ENCODE data around the gene MSL1. TPM values are rescaled to one million over a fixed set of nuclear protein-coding genes. Genes with fewer than 3 reads are reported as not detected.

MSL1 gene
- total and polyA plus RNA-seq, 2 of the 13 experiments (the other 11 are each of a cell fraction or from before 2014, with no cell fraction given) = 63.8 to 88.5 TPM

DNA sequence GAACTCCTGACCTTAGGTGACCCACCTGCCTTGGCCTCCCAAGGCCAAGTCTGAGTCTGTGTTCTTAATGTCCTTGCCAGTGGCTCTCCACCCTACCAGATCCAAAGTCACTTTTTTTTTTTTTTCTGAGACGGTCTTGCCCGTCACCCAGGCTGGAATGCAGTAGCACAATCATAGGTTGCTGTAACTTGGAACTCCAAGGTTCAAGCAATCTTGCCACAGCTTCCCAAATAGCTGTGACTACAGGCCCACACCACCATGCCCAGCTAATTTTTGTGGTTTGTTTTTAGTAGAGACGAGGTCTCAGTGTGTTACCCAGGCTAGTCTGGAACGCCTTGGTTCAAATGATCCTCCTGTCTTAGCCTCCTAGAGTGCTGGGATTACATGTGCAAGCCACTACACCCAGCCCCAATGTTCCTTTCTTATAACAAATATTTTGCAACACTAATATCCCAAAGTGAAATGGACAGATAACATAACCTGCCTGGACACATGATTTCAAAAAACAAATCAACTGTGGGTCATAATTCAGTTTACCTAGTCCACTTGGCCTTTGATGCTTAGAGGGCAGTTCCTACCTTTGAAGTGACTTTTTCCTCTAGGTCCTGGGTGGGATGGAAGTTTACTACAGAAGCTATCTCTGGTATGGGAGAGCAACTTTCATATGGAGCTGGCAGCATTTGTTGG, 51.5 kb downstream of the MSL1 start (continued):
- TF ChIP-seq GABPA (IDR thresholded peaks at IDR 0.05; ENCODE audit: low read depth, low read length) = no peak
- no peak for TF ChIP-seq GABPA (CRISPR knock-in tag; IDR thresholded peaks at IDR 0.05; ENCODE audit: low read depth)
- 0 out of 2 replicates have a peak, but pooled peaks have one; percentile 35 for TF ChIP-seq CCDC6 (CRISPR knock-in tag; IDR thresholded peaks at IDR 0.05)
- TF ChIP-seq HDAC1 (CRISPR knock-in tag; IDR thresholded peaks at IDR 0.05) = peak; percentile 84
- TF ChIP-seq SIX1 (CRISPR knock-in tag; IDR thresholded peaks at IDR 0.05; ENCODE audit: borderline replicate concordance) = peak; percentile 46; the same call in 1 of the 2 replicates
- no peak for TF ChIP-seq ATM (IDR thresholded peaks at IDR 0.05; ENCODE audit: borderline replicate concordance)
- no peak for TF ChIP-seq ZNF234 (CRISPR knock-in tag; conservative IDR thresholded peaks at IDR 0.05)
- no peak; the same call in 1 of the 2 replicates for TF ChIP-seq ZNF205 (CRISPR knock-in tag; IDR thresholded peaks at IDR 0.05)
- TF ChIP-seq CAMTA2 (CRISPR knock-in tag; IDR thresholded peaks at IDR 0.05; ENCODE audit: borderline replicate concordance) = no peak
- TF ChIP-seq, protein P1, sequence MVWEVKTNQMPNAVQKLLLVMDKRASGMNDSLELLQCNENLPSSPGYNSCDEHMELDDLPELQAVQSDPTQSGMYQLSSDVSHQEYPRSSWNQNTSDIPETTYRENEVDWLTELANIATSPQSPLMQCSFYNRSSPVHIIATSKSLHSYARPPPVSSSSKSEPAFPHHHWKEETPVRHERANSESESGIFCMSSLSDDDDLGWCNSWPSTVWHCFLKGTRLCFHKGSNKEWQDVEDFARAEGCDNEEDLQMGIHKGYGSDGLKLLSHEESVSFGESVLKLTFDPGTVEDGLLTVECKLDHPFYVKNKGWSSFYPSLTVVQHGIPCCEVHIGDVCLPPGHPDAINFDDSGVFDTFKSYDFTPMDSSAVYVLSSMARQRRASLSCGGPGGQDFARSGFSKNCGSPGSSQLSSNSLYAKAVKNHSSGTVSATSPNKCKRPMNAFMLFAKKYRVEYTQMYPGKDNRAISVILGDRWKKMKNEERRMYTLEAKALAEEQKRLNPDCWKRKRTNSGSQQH (CRISPR knock-in tag; IDR thresholded peaks at IDR 0.05; ENCODE audit: low read depth) = no peak
- TF ChIP-seq NFE2L1 (CRISPR knock-in tag; IDR thresholded peaks at IDR 0.05; ENCODE audit: borderline replicate concordance) = no peak
- TF ChIP-seq, protein P2, sequence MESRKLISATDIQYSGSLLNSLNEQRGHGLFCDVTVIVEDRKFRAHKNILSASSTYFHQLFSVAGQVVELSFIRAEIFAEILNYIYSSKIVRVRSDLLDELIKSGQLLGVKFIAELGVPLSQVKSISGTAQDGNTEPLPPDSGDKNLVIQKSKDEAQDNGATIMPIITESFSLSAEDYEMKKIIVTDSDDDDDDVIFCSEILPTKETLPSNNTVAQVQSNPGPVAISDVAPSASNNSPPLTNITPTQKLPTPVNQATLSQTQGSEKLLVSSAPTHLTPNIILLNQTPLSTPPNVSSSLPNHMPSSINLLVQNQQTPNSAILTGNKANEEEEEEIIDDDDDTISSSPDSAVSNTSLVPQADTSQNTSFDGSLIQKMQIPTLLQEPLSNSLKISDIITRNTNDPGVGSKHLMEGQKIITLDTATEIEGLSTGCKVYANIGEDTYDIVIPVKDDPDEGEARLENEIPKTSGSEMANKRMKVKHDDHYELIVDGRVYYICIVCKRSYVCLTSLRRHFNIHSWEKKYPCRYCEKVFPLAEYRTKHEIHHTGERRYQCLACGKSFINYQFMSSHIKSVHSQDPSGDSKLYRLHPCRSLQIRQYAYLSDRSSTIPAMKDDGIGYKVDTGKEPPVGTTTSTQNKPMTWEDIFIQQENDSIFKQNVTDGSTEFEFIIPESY (CRISPR knock-in tag; IDR thresholded peaks at IDR 0.05) = no peak
- no peak for TF ChIP-seq NCOA1 (CRISPR knock-in tag; IDR thresholded peaks at IDR 0.05)
- 0 out of 2 replicates have a peak, but pooled peaks have one; percentile 47 for TF ChIP-seq SMYD3 (CRISPR knock-in tag; IDR thresholded peaks at IDR 0.05)
- TF ChIP-seq ZNF354B (CRISPR knock-in tag; IDR thresholded peaks at IDR 0.05) = no peak
- no peak for TF ChIP-seq KDM3A (CRISPR knock-in tag; IDR thresholded peaks at IDR 0.05; ENCODE audit: low read depth)
- no peak for TF ChIP-seq KMT2A (CRISPR knock-in tag; IDR thresholded peaks at IDR 0.05)
- TF ChIP-seq, protein P3, sequence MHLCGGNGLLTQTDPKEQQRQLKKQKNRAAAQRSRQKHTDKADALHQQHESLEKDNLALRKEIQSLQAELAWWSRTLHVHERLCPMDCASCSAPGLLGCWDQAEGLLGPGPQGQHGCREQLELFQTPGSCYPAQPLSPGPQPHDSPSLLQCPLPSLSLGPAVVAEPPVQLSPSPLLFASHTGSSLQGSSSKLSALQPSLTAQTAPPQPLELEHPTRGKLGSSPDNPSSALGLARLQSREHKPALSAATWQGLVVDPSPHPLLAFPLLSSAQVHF (CRISPR knock-in tag; IDR thresholded peaks at IDR 0.05) = no peak
- peak; percentile 75; the same call in 1 of the 2 replicates for TF ChIP-seq RXRB (CRISPR knock-in tag; IDR thresholded peaks at IDR 0.05; ENCODE audit: borderline replicate concordance)
- TF ChIP-seq MTF1 (CRISPR knock-in tag; IDR thresholded peaks at IDR 0.05) = no peak
- TF ChIP-seq ZNF776 (CRISPR knock-in tag; IDR thresholded peaks at IDR 0.05) = no peak
- TF ChIP-seq, protein P4, sequence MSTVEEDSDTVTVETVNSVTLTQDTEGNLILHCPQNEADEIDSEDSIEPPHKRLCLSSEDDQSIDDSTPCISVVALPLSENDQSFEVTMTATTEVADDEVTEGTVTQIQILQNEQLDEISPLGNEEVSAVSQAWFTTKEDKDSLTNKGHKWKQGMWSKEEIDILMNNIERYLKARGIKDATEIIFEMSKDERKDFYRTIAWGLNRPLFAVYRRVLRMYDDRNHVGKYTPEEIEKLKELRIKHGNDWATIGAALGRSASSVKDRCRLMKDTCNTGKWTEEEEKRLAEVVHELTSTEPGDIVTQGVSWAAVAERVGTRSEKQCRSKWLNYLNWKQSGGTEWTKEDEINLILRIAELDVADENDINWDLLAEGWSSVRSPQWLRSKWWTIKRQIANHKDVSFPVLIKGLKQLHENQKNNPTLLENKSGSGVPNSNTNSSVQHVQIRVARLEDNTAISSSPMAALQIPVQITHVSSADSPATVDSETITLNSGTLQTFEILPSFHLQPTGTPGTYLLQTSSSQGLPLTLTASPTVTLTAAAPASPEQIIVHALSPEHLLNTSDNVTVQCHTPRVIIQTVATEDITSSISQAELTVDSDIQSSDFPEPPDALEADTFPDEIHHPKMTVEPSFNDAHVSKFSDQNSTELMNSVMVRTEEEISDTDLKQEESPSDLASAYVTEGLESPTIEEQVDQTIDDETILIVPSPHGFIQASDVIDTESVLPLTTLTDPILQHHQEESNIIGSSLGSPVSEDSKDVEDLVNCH (CRISPR knock-in tag; IDR thresholded peaks at IDR 0.05) = no peak
- no peak for TF ChIP-seq ZBTB3 (CRISPR knock-in tag; IDR thresholded peaks at IDR 0.05; ENCODE audit: borderline replicate concordance, low read depth)
- no peak for TF ChIP-seq ZNF34 (CRISPR knock-in tag; IDR thresholded peaks at IDR 0.05; ENCODE audit: borderline replicate concordance)
- TF ChIP-seq MTF2 (CRISPR knock-in tag; IDR thresholded peaks at IDR 0.05; ENCODE audit: borderline replicate concordance) = no peak
- TF ChIP-seq POLR2AphosphoS2 (IDR thresholded peaks at IDR 0.05; ENCODE audit: low read depth, low read length) = no peak
